ENCODE measurements around the gene CCDC60.

- TF ChIP-seq, protein P1, sequence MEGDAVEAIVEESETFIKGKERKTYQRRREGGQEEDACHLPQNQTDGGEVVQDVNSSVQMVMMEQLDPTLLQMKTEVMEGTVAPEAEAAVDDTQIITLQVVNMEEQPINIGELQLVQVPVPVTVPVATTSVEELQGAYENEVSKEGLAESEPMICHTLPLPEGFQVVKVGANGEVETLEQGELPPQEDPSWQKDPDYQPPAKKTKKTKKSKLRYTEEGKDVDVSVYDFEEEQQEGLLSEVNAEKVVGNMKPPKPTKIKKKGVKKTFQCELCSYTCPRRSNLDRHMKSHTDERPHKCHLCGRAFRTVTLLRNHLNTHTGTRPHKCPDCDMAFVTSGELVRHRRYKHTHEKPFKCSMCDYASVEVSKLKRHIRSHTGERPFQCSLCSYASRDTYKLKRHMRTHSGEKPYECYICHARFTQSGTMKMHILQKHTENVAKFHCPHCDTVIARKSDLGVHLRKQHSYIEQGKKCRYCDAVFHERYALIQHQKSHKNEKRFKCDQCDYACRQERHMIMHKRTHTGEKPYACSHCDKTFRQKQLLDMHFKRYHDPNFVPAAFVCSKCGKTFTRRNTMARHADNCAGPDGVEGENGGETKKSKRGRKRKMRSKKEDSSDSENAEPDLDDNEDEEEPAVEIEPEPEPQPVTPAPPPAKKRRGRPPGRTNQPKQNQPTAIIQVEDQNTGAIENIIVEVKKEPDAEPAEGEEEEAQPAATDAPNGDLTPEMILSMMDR (IDR thresholded peaks at IDR 0.05) = no peak
- no peak for TF ChIP-seq POLR2A (IDR thresholded peaks at IDR 0.05)
These were observed 242.4 kb downstream of the CCDC60 start for GRCh38 chr12:119576915-119577314.
